Measurements from ENCODE around the gene OCEL1. TPM values are rescaled to one million over a fixed set of nuclear protein-coding genes. Genes with fewer than 3 reads are reported as not detected.
A peak's percentile ranks its signal among the peaks of the same experiment; 100 is the strongest.

The OCEL1 gene
- total and polyA plus RNA-seq, 2 of the 13 experiments (the other 11 are each of a cell fraction or from before 2014, with no cell fraction given), result 10.6 to 17.2 TPM

DNA sequence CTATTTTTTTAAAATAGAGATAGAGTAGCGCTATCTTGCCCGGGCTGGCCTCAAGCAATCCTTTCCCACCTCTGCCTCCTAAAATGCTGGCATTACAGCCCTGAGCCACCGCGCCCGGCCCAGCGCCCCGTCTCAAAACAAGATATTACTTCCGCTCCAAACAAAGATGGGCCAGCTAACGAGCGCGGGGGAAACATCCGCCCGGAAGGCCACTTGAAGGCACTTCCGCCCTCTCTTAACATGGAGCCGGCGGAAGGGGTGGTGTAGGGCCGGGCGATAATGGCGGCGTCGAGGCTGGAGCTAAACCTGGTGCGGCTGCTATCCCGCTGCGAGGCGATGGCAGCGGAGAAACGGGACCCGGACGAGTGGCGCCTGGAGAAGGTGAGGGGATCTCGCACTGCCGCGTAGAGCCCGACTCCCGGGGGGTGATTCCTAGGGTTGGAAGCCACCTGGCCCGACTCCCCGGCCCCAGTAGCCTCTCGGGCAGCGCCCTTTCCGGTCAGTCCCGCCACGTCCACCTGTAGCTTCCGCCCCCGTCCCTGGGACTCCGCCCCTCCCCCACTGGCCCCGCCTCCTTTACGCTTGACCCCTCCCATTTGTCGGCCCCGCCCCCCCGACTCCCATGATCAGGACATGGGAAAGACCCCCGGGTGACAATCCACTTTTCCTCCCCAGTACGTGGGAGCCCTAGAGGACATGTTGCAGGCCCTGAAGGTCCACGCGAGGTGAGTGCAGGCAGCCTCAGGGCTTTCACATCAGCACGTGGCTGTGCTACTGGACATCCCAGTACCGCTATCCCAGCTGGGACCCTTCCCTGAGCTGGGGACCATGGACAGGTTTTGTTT, 10.7 kb upstream of the OCEL1 start, which contains the start of gene USE1 (continued):
- TF ChIP-seq, protein P1, sequence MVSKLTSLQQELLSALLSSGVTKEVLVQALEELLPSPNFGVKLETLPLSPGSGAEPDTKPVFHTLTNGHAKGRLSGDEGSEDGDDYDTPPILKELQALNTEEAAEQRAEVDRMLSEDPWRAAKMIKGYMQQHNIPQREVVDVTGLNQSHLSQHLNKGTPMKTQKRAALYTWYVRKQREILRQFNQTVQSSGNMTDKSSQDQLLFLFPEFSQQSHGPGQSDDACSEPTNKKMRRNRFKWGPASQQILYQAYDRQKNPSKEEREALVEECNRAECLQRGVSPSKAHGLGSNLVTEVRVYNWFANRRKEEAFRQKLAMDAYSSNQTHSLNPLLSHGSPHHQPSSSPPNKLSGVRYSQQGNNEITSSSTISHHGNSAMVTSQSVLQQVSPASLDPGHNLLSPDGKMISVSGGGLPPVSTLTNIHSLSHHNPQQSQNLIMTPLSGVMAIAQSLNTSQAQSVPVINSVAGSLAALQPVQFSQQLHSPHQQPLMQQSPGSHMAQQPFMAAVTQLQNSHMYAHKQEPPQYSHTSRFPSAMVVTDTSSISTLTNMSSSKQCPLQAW (CRISPR knock-in tag; IDR thresholded peaks at IDR 0.05), result peak; percentile 82
- peak; percentile 31; the same call in 1 of the 2 replicates for TF ChIP-seq SALL2 (CRISPR knock-in tag; IDR thresholded peaks at IDR 0.05)
- TF ChIP-seq ZNF878 (CRISPR knock-in tag; IDR thresholded peaks at IDR 0.05), result no peak
- TF ChIP-seq ZKSCAN1 (IDR thresholded peaks at IDR 0.05; ENCODE audit: low read length), result no peak
- no peak for TF ChIP-seq NFIB (CRISPR knock-in tag; IDR thresholded peaks at IDR 0.05; ENCODE audit: borderline replicate concordance)
- peak; percentile 78 for TF ChIP-seq HCFC1 (IDR thresholded peaks at IDR 0.05; ENCODE audit: low read depth, low read length)
- TF ChIP-seq ZNF563 (CRISPR knock-in tag; IDR thresholded peaks at IDR 0.05), result peak; percentile 74
- TF ChIP-seq SPEN (CRISPR knock-in tag; IDR thresholded peaks at IDR 0.05; ENCODE audit: low read depth), result peak; percentile 77; the same call in 1 of the 2 replicates
- TF ChIP-seq, protein P2, sequence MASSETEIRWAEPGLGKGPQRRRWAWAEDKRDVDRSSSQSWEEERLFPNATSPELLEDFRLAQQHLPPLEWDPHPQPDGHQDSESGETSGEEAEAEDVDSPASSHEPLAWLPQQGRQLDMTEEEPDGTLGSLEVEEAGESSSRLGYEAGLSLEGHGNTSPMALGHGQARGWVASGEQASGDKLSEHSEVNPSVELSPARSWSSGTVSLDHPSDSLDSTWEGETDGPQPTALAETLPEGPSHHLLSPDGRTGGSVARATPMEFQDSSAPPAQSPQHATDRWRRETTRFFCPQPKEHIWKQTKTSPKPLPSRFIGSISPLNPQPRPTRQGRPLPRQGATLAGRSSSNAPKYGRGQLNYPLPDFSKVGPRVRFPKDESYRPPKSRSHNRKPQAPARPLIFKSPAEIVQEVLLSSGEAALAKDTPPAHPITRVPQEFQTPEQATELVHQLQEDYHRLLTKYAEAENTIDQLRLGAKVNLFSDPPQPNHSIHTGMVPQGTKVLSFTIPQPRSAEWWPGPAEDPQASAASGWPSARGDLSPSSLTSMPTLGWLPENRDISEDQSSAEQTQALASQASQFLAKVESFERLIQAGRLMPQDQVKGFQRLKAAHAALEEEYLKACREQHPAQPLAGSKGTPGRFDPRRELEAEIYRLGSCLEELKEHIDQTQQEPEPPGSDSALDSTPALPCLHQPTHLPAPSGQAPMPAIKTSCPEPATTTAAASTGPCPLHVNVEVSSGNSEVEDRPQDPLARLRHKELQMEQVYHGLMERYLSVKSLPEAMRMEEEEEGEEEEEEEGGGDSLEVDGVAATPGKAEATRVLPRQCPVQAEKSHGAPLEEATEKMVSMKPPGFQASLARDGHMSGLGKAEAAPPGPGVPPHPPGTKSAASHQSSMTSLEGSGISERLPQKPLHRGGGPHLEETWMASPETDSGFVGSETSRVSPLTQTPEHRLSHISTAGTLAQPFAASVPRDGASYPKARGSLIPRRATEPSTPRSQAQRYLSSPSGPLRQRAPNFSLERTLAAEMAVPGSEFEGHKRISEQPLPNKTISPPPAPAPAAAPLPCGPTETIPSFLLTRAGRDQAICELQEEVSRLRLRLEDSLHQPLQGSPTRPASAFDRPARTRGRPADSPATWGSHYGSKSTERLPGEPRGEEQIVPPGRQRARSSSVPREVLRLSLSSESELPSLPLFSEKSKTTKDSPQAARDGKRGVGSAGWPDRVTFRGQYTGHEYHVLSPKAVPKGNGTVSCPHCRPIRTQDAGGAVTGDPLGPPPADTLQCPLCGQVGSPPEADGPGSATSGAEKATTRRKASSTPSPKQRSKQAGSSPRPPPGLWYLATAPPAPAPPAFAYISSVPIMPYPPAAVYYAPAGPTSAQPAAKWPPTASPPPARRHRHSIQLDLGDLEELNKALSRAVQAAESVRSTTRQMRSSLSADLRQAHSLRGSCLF (CRISPR knock-in tag; IDR thresholded peaks at IDR 0.05; ENCODE audit: borderline replicate concordance), result no peak; the same call in 1 of the 2 replicates
- no peak for TF ChIP-seq SMARCC2 (IDR thresholded peaks at IDR 0.05)
- TF ChIP-seq NKX3-1 (CRISPR knock-in tag; IDR thresholded peaks at IDR 0.05), result no peak
- peak; percentile 97 for TF ChIP-seq KLF12 (CRISPR knock-in tag; IDR thresholded peaks at IDR 0.05; ENCODE audit: borderline replicate concordance)
- TF ChIP-seq TFDP2 (CRISPR knock-in tag; IDR thresholded peaks at IDR 0.05), result peak; percentile 75
- 0 out of 2 replicates have a peak, but pooled peaks have one; percentile 43 for TF ChIP-seq ZNF468 (CRISPR knock-in tag; IDR thresholded peaks at IDR 0.05)
- TF ChIP-seq NR1H2 (CRISPR knock-in tag; IDR thresholded peaks at IDR 0.05; ENCODE audit: borderline replicate concordance, low read depth), result 0 out of 2 replicates have a peak, but pooled peaks have one; percentile 37
- peak; percentile 54; the same call in 1 of the 2 replicates for TF ChIP-seq MXD3 (CRISPR knock-in tag; IDR thresholded peaks at IDR 0.05)
- TF ChIP-seq ZNF331 (CRISPR knock-in tag; IDR thresholded peaks at IDR 0.05), result no peak
- TF ChIP-seq, protein P3, sequence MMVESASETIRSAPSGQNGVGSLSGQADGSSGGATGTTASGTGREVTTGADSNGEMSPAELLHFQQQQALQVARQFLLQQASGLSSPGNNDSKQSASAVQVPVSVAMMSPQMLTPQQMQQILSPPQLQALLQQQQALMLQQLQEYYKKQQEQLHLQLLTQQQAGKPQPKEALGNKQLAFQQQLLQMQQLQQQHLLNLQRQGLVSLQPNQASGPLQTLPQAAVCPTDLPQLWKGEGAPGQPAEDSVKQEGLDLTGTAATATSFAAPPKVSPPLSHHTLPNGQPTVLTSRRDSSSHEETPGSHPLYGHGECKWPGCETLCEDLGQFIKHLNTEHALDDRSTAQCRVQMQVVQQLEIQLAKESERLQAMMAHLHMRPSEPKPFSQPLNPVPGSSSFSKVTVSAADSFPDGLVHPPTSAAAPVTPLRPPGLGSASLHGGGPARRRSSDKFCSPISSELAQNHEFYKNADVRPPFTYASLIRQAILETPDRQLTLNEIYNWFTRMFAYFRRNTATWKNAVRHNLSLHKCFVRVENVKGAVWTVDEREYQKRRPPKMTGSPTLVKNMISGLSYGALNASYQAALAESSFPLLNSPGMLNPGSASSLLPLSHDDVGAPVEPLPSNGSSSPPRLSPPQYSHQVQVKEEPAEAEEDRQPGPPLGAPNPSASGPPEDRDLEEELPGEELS (CRISPR knock-in tag; IDR thresholded peaks at IDR 0.05), result peak; percentile 48; the same call in 1 of the 2 replicates
- TF ChIP-seq SP5 (CRISPR knock-in tag; IDR thresholded peaks at IDR 0.05; ENCODE audit: borderline replicate concordance, low read depth), result peak; percentile 66; the same call in 1 of the 2 replicates

Measured in HepG2 (cell line).